ENCODE results near the gene INTS3.

The INTS3 gene

GRCh38 chr1:153805886-153806719 is 78.3 kb downstream of the INTS3 start:
- no peak for DNase-seq (ENCODE audit: low read depth)
- no peak for TF ChIP-seq CTCF (conservative IDR thresholded peaks at IDR 0.05; ENCODE audit: low read depth, low read length)
- no peak overlapping the region for H3K4me3 ChIP-seq (ENCODE audit: low read length)

- TF ChIP-seq CTCF (conservative IDR thresholded peaks at IDR 0.05; ENCODE audit: low read depth, low read length), result no peak
- H3K4me3 ChIP-seq (ENCODE audit: low read length), result no peak overlapping the region
- DNase-seq (ENCODE audit: low read depth), result no peak
Measured at GRCh38 chr1:153816283-153816889, 88.5 kb downstream of the INTS3 start.

GRCh38 chr1:153818876-153819275 is 91.0 kb downstream of the INTS3 start:
- TF ChIP-seq CTCF (conservative IDR thresholded peaks at IDR 0.05; ENCODE audit: low read depth, low read length), result no peak
- DNase-seq (ENCODE audit: low read depth), result no peak
- H3K4me3 ChIP-seq (ENCODE audit: low read length), result no peak overlapping the region

Data from retinal pigment epithelial cell (primary cell).